ENCODE results near the gene SDE2. TPM values are rescaled to one million over a fixed set of nuclear protein-coding genes. Genes with fewer than 3 reads are reported as not detected.

SDE2 gene
- total RNA-seq, 4 donors from 2014 or later = 26.2 to 32.7 (median 30.9) TPM

- H3K4me3 ChIP-seq (ENCODE audit: low read depth, poor library complexity, severe bottlenecking) = no peak overlapping the region
- 68 to 81% methylated on average over 5 of the region's 5 CpGs for WGBS, 2 donors
- intact Hi-C loops (cut with DNase I; ENCODE audit: low total_unique reads) = no loop called here
- DNase-seq (ENCODE audit: low spot score in 2 of 2) = no peak
- no peak for TF ChIP-seq CTCF (IDR thresholded peaks at IDR 0.05)
- no peak for TF ChIP-seq POLR2A (IDR thresholded peaks at IDR 0.05)
Observed at GRCh38 chr1:225965231-225965630, 33.9 kb downstream of the SDE2 start.

- WGBS, 2 donors = 84 to 85% methylated on average over 15 of the region's 15 CpGs
- intact Hi-C loops (cut with DNase I; ENCODE audit: low total_unique reads) = no loop called here
- no peak for DNase-seq (ENCODE audit: low spot score in 2 of 2)
- no peak for TF ChIP-seq POLR2A (IDR thresholded peaks at IDR 0.05)
- TF ChIP-seq CTCF (IDR thresholded peaks at IDR 0.05) = no peak
- H3K4me3 ChIP-seq (ENCODE audit: low read depth, poor library complexity, severe bottlenecking) = no peak overlapping the region
Observed at GRCh38 chr1:225963735-225964530, 35.2 kb downstream of the SDE2 start.

GRCh38 chr1:225962440-225962975 lies 36.6 kb downstream of the SDE2 start:
- WGBS, 2 donors = 28 to 36% methylated on average over 21 of the region's 21 CpGs
- no peak for DNase-seq (ENCODE audit: low spot score in 2 of 2)
- no peak overlapping the region for H3K4me3 ChIP-seq (ENCODE audit: low read depth, poor library complexity, severe bottlenecking)
- intact Hi-C loops (cut with DNase I; ENCODE audit: low total_unique reads) = no loop called here
- TF ChIP-seq CTCF (IDR thresholded peaks at IDR 0.05) (no peak), POLR2A (IDR thresholded peaks at IDR 0.05) (no peak)

- TF ChIP-seq CTCF (IDR thresholded peaks at IDR 0.05) (no peak), POLR2A (IDR thresholded peaks at IDR 0.05) (no peak)
Observed at GRCh38 chr1:225961659-225962439, 37.3 kb downstream of the SDE2 start.

GRCh38 chr1:225958041-225958440 lies 41.1 kb downstream of the SDE2 start:
- intact Hi-C loops (cut with DNase I; ENCODE audit: low total_unique reads) = no loop called here
- H3K4me3 ChIP-seq (ENCODE audit: low read depth, poor library complexity, severe bottlenecking) = no peak overlapping the region
- WGBS, 2 donors = 78 to 95% methylated on average over 3 of the region's 3 CpGs
- TF ChIP-seq CTCF (IDR thresholded peaks at IDR 0.05) = no peak
- no peak for TF ChIP-seq POLR2A (IDR thresholded peaks at IDR 0.05)
- DNase-seq (ENCODE audit: low spot score in 2 of 2) = no peak

More at GRCh38 chr1:225961659-225962439, 37.3 kb downstream of the SDE2 start:
- WGBS, 2 donors = 63 to 70% methylated on average over 20 of the region's 20 CpGs
- intact Hi-C loops (cut with DNase I; ENCODE audit: low total_unique reads) = no loop called here
- no peak overlapping the region for H3K4me3 ChIP-seq (ENCODE audit: low read depth, poor library complexity, severe bottlenecking)
- DNase-seq (ENCODE audit: low spot score in 2 of 2) = no peak
